Stomach (tissue), 9 donors: ENCODE results near the gene CPNE9. TPM values are rescaled to one million over a fixed set of nuclear protein-coding genes. Genes with fewer than 3 reads are reported as not detected.

ENCODE experiments used
- DNase-seq, 2 donors: peaks; one replicate each; pipeline versions ENCODE4 v3.0.0 to v3.0.0-alpha.2; 2013 to 2019
- H3K27ac ChIP-seq, 5 donors: fragments of 200-600 bp in 4 of 5; sonication (generic) in 4 of 5; one replicate each; pipeline ENCODE4 v1.5.1; 2013 to 2019; ENCODE audit warnings: mild to moderate bottlenecking in 1 of 5, moderate library complexity in 1 of 5
- H3K27me3 ChIP-seq, 3 donors: fragments of 200-600 bp; sonication (generic); one replicate each; pipeline ENCODE4 v1.5.1; 2017 to 2019; ENCODE audit warnings: mixed run types in 1 of 3
- H3K36me3 ChIP-seq, 4 donors: fragments of 200-600 bp; sonication (generic); 1 replicate in 3 of 4; 2 replicates in 1 of 4; pipeline ENCODE4 v1.5.1; 2016 to 2019
- H3K4me1 ChIP-seq, 4 donors: fragments of 200-600 bp; sonication (generic); one replicate each; pipeline ENCODE4 v1.5.1; 2016 to 2019
- H3K4me3 ChIP-seq, 4 donors: fragments of 200-600 bp; sonication (generic) in 3 of 4; one replicate each; pipeline ENCODE4 v1.5.1; 2016 to 2019; ENCODE audit warnings: mild to moderate bottlenecking in 1 of 4
- H3K9me3 ChIP-seq, 4 donors: fragments of 200-600 bp; sonication (generic); one replicate each; pipeline ENCODE4 v1.5.1; 2016 to 2019
- CTCF ChIP-seq, 7 experiments: fragments of 450-650 bp in 4 of 7; fragments of 200-600 bp in 3 of 7; sonication (generic) in 3 of 7; IDR thresholded peaks; one replicate each; pipeline ENCODE4 v1.5.1; 2016 to 2019; ENCODE audit warnings: antibody characterized with exemption in 7 of 7, control low read depth in 2 of 7, mild to moderate bottlenecking in 1 of 7
- EP300 ChIP-seq: sonication (generic); formaldehyde crosslinking; IDR thresholded peaks from one replicate; pipeline ENCODE4 v1.6.1; 2017; ENCODE audit warnings: antibody characterized with exemption
- POLR2A ChIP-seq, 4 donors: fragments of 450-650 bp; IDR thresholded peaks; one replicate each; pipeline ENCODE4 v1.6.1; 2016; ENCODE audit warnings: antibody characterized with exemption in 4 of 4, control low read depth in 2 of 4, mild to moderate bottlenecking in 1 of 4, moderate library complexity in 1 of 4
- POLR2AphosphoS5 ChIP-seq, 3 donors: sonication (generic); formaldehyde crosslinking; IDR thresholded peaks; one replicate each; pipeline ENCODE4 v1.6.1; 2016; ENCODE audit warnings: antibody characterized with exemption in 3 of 3
- WGBS, 5 donors: extraction: QIAGEN DNeasy Blood & Tissue Kit in 3 of 5; methylation state at CpG; one replicate each; pipeline versions ENCODE4 v1.1.5 to v1.1.7; 2013 to 2018; 5-methylcytosine and 5-hydroxymethylcytosine counted together
- intact Hi-C: fragments of 100-400 bp; cut with DNase I; formaldehyde crosslinking; loops from one replicate; pipeline ENCODE4 v1.15.1; 2023; ENCODE audit warnings: low total_unique reads
- polyA plus RNA-seq, 3 donors: library from polyadenylated mRNA; stranded (reverse); fragments of 200-250 nt; gene quantifications; one replicate each; pipeline ENCODE4 v1.2.3, GENCODE V29; 2013
- total RNA-seq, 5 donors: library from RNA; depleted of rRNA; stranded (reverse); fragments of >200 nt; gene quantifications; one replicate each; pipeline versions ENCODE4 v1.1.0 to v1.2.3, GENCODE V29; 2014 to 2016
- donor health status: healthy with polysubstance abuse.
- donor health status: Bipolar disorder and iron deficiency.
- donor health status: healthy.

The CPNE9 gene
- total and polyA plus RNA-seq, 8 donors, result 0.10 to 0.19 TPM; not detected in 6

GRCh38 chr3:9732080-9732739 lies 28.6 kb downstream of the CPNE9 start:
- intact Hi-C loops, result no loop called here
- Histone ChIP-seq H3K4me3 (peak overlapping the region; percentile 98 to 100 (median 100)), H3K27me3 (no peaks in the 10 kb centered on the region), H3K27ac (peak overlapping the region; percentile 96 to 98 (median 97)), H3K9me3 (no peaks in the 10 kb centered on the region), H3K36me3 (peaks cover 21 to 37% (median 32%) of the 10 kb centered on the region in 4 donors), H3K4me1 (peaks cover 24 to 60% (median 41%) of the 10 kb centered on the region in 4 donors)
- WGBS, 5 donors, result 0 to 1% (median 1%) methylated on average over 18 to 41 of the region's 41 CpGs
- DNase-seq, result peak; percentile 29 to 50
- TF ChIP-seq POLR2AphosphoS5 (IDR thresholded peaks at IDR 0.05) (no peak), EP300 (no peak), CTCF (IDR thresholded peaks at IDR 0.05) (no peak), POLR2A (IDR thresholded peaks at IDR 0.05) (no peak)

GRCh38 chr3:9732740-9733115 lies 29.1 kb downstream of the CPNE9 start:
- no peak for TF ChIP-seq EP300
- TF ChIP-seq POLR2AphosphoS5 (IDR thresholded peaks at IDR 0.05), result no peak
- no peak for TF ChIP-seq POLR2A (IDR thresholded peaks at IDR 0.05)
- no peak for TF ChIP-seq CTCF (IDR thresholded peaks at IDR 0.05)
- Histone ChIP-seq H3K27me3 (no peaks in the 10 kb centered on the region), H3K4me1 (peaks cover 24 to 65% (median 41%) of the 10 kb centered on the region in 4 donors), H3K36me3 (peaks cover 27 to 42% (median 37%) of the 10 kb centered on the region in 4 donors), H3K27ac (peak overlapping the region in 3 of 5 donors; percentile 96 to 98 (median 97)), H3K4me3 (peak overlapping the region; percentile 98 to 100 (median 100)), H3K9me3 (no peaks in the 10 kb centered on the region)
- 19 to 37% (median 34%) methylated on average over 7 of the region's 7 CpGs for WGBS, 5 donors
- intact Hi-C loops, result no loop called here
- peak in 1 of 2 donors; percentile 25 for DNase-seq

- Histone ChIP-seq H3K27me3 (no peaks in the 10 kb centered on the region), H3K36me3 (peaks cover 68 to 83% (median 79%) of the 10 kb centered on the region in 4 donors), H3K4me1 (peaks cover 19 to 58% (median 35%) of the 10 kb centered on the region in 4 donors), H3K27ac (no peak overlapping the region), H3K9me3 (no peaks in the 10 kb centered on the region), H3K4me3 (no peak overlapping the region)
- WGBS, 5 donors, result 42 to 61% (median 54%) methylated on average over 2 of the region's 2 CpGs
- DNase-seq, result no peak
- TF ChIP-seq POLR2AphosphoS5 (IDR thresholded peaks at IDR 0.05) (peak in 1 of 3 donors; percentile 4), CTCF (IDR thresholded peaks at IDR 0.05) (no peak)
- intact Hi-C loops, result no loop called here
Measured at GRCh38 chr3:9736831-9737230, 33.2 kb downstream of the CPNE9 start.

- H3K4me3 ChIP-seq, result no peak overlapping the region
- intact Hi-C loops, result no loop called here
- peaks cover 0 to 37% (median 17%) of the 10 kb centered on the region in 4 donors for H3K4me1 ChIP-seq
- no peaks in the 10 kb centered on the region for H3K27me3 ChIP-seq
- H3K9me3 ChIP-seq, result no peaks in the 10 kb centered on the region
- no peak for TF ChIP-seq EP300
- no peak for TF ChIP-seq POLR2A (IDR thresholded peaks at IDR 0.05)
- TF ChIP-seq CTCF (IDR thresholded peaks at IDR 0.05), result no peak
- no peak for TF ChIP-seq POLR2AphosphoS5 (IDR thresholded peaks at IDR 0.05)
- no peak for DNase-seq
- no peak overlapping the region for H3K27ac ChIP-seq
- WGBS, 5 donors, result 91 to 95% (median 94%) methylated on average over 11 to 15 of the region's 15 CpGs
- H3K36me3 ChIP-seq, result peaks cover 89 to 100% (median 99%) of the 10 kb centered on the region in 4 donors
Measured at GRCh38 chr3:9739181-9739580, 35.5 kb downstream of the CPNE9 start.
